B cell (primary cell): ENCODE measurements around the gene WRAP73. TPM values are rescaled to one million over a fixed set of nuclear protein-coding genes. Genes with fewer than 3 reads are reported as not detected.

Source experiments
- ATAC-seq: fragments of 200-7000 bp; cut with Tn5 transposase; one replicate; pipeline ENCODE4 v1.10.0; 2021; ENCODE audit warnings: low read depth, mild to moderate bottlenecking, moderate number of reproducible peaks, moderate library complexity
- CTCF ChIA-PET: fragments of 350-600 bp; sonication (Branson Sonifier 250); formaldehyde crosslinking; loops from one replicate; lab custom pipeline; 2021; ENCODE audit warnings: antibody characterized with exemption, inconsistent platforms; lab: Charles Lee
- POLR2A ChIA-PET: fragments of 350-600 bp; sonication (Branson Sonifier 250); formaldehyde crosslinking; loops from one replicate; lab custom pipeline; 2021; ENCODE audit warnings: antibody characterized with exemption; lab: Charles Lee
- DNase-seq: peaks from one replicate; pipeline ENCODE4 v3.0.0; 2013
- H2AFZ ChIP-seq: 2 replicates; pipeline ENCODE4 v1.6.1; 2012; ENCODE audit warnings: mild to moderate bottlenecking, low read depth, low read length; ENCODE audit not compliant: insufficient read depth, poor library complexity, severe bottlenecking
- H3K27ac ChIP-seq, 2 donors: 1 replicate in 1 of 2; 2 replicates in 1 of 2; pipeline ENCODE4 v1.5.1; 2012 to 2013; ENCODE audit warnings: low read length in 2 of 2, mild to moderate bottlenecking in 2 of 2, moderate library complexity in 1 of 2
- H3K27me3 ChIP-seq, 4 experiments: fragments of 200-600 bp in 1 of 4; sonication (generic) in 1 of 4; replicated peaks in 1 of 4; 1 replicate in 2 of 4; 2 replicates in 2 of 4; pipeline versions ENCODE4 v1.6.1 to v1.7.0; 2013 to 2016; ENCODE audit warnings: low read length in 3 of 4, mild to moderate bottlenecking in 2 of 4, mixed read lengths in 1 of 4, moderate library complexity in 1 of 4; ENCODE audit not compliant: insufficient read depth in 4 of 4, control insufficient read depth in 3 of 4; ENCODE audit errors: control extremely low read depth in 1 of 4
- H3K36me3 ChIP-seq, 2 experiments: replicated peaks in 1 of 2; 1 replicate in 1 of 2; 2 replicates in 1 of 2; pipeline versions ENCODE4 v1.6.1 to v1.7.1; 2013; ENCODE audit warnings: low read length in 1 of 2; ENCODE audit not compliant: insufficient read depth in 2 of 2, control insufficient read depth in 1 of 2; ENCODE audit errors: control extremely low read depth in 1 of 2, extremely low read depth in 1 of 2
- H3K4me1 ChIP-seq, 2 donors: fragments of 200-600 bp in 1 of 2; sonication (generic) in 1 of 2; 1 replicate in 1 of 2; 2 replicates in 1 of 2; pipeline versions ENCODE4 v1.5.1 to v1.6.1; 2013 to 2017; ENCODE audit warnings: low read length in 2 of 2; ENCODE audit not compliant: control insufficient read depth in 2 of 2, insufficient read depth in 2 of 2
- H3K4me2 ChIP-seq: replicated peaks from 2 replicates; pipeline ENCODE3; 2012; ENCODE audit warnings: mild to moderate bottlenecking, low read depth, low read length; ENCODE audit not compliant: poor library complexity, severe bottlenecking
- H3K4me3 ChIP-seq, 5 experiments: fragments of 200-600 bp in 1 of 5; sonication (generic) in 1 of 5; 1 replicate in 3 of 5; 2 replicates in 2 of 5; pipeline versions ENCODE4 v1.5.1 to v1.7.0; 2011 to 2016; ENCODE audit warnings: low read length in 4 of 5, mild to moderate bottlenecking in 4 of 5, low read depth in 2 of 5, control low read depth in 1 of 5, moderate library complexity in 1 of 5; ENCODE audit not compliant: insufficient read depth in 1 of 5; ENCODE audit errors: control extremely low read depth in 1 of 5, extremely low read depth in 1 of 5
- H3K79me2 ChIP-seq: fragments of 200-600 bp; sonication (generic); one replicate; pipeline ENCODE4 v1.6.0; 2016; ENCODE audit warnings: low read length; ENCODE audit not compliant: control insufficient read depth, insufficient read depth
- H3K9ac ChIP-seq: fragments of 200-600 bp; sonication (generic); 2 replicates; pipeline ENCODE4 v1.6.1; 2017; ENCODE audit warnings: mild to moderate bottlenecking, low read length, moderate library complexity
- H3K9me3 ChIP-seq, 3 donors: one replicate each; pipeline versions ENCODE4 v1.6.1 to v1.7.1; 2013; ENCODE audit warnings: low read length in 2 of 3; ENCODE audit not compliant: control insufficient read depth in 2 of 3, insufficient read depth in 1 of 3; ENCODE audit errors: control extremely low read depth in 1 of 3
- H4K20me1 ChIP-seq: 2 replicates; pipeline ENCODE4 v1.6.0; 2012; ENCODE audit warnings: mild to moderate bottlenecking, low read length; ENCODE audit not compliant: insufficient read depth, control insufficient read depth, poor library complexity, severe bottlenecking
- H3K27ac Mint-ChIP-seq: one replicate; pipeline ENCODE4 v1.8.0; 2021; ENCODE audit warnings: mixed read lengths
- H3K27me3 Mint-ChIP-seq: one replicate; pipeline ENCODE4 v1.8.0; 2021; ENCODE audit warnings: mixed read lengths
- H3K4me1 Mint-ChIP-seq: one replicate; pipeline ENCODE4 v1.8.0; 2021; ENCODE audit warnings: mixed read lengths
- H3K4me3 Mint-ChIP-seq: one replicate; pipeline ENCODE4 v1.8.0; 2021; ENCODE audit warnings: mixed read lengths
- H3K9me3 Mint-ChIP-seq: one replicate; pipeline ENCODE4 v1.8.0; 2022; ENCODE audit warnings: mixed read lengths; ENCODE audit not compliant: insufficient read depth
- EZH2 ChIP-seq: IDR thresholded peaks from 2 replicates; pipeline ENCODE4 v1.6.1; 2012; ENCODE audit warnings: borderline replicate concordance, low read depth, mild to moderate bottlenecking, moderate library complexity, low read length; ENCODE audit not compliant: insufficient read depth, poor library complexity, severe bottlenecking
- WGBS: methylation state at CpG from one replicate; pipeline ENCODE4 v1.1.5; 2013; ENCODE audit warnings: missing lambda C conversion rate; ENCODE audit not compliant: insufficient coverage; 5-methylcytosine and 5-hydroxymethylcytosine counted together
- intact Hi-C: fragments of 100-400 bp; cut with micrococcal nuclease; formaldehyde crosslinking; loops from one replicate; pipeline ENCODE4 v1.10.0; 2022
- polyA plus RNA-seq: library from polyadenylated mRNA; depleted of rRNA; stranded (reverse); fragments of >200 nt; gene quantifications from 2 replicates; pipeline ENCODE4 v1.2.3, GENCODE V29; 2012
- total RNA-seq, 2 donors: library from RNA; stranded (reverse); fragments of 120-200 nt in 1 of 2; gene quantifications; 1 replicate in 1 of 2; 2 replicates in 1 of 2; pipeline versions ENCODE4 v1.2.3 to v1.2.4, GENCODE V29; 2013 to 2022
- TF ChIP-seq, protein P1 (sequence below): fragments of 200-600 bp; IDR thresholded peaks from one replicate; pipeline ENCODE4 v1.8.0; 2022; ENCODE audit warnings: antibody characterized with exemption, mild to moderate bottlenecking

Gene WRAP73
- total and polyA plus RNA-seq, 2 donors (not counting 1 experiment from before 2014, with no cell fraction given), result 37.1 to 68.5 TPM

DNA sequence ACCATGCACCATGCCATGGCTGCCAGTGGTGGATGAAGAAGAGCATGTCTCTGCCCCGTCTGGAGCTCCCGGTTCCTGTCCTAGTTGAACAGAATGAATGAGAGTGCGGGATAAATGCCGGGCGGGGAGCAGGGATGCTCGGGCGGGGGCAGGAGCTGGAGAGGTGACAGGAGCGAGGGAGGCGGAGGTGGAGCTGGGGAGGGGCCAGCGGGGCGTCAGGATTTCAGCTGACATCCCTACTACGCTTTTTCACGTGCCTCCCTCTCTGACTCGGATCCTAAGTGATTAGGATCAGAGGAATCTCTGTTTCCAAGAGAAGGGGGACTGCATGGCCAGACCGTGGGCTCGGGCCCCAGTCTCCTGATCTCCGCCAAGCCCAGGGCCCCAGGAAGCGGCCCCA lies 49.7 kb upstream of the WRAP73 start:
- Histone ChIP-seq H3K9ac (no peak overlapping the region), H3K4me2 (no peak overlapping the region), H4K20me1 (no peaks in the 10 kb centered on the region), H3K27ac (no peak overlapping the region), H3K4me1 (peaks cover 12 to 22% of the 10 kb centered on the region in 2 donors), H3K36me3 (no peaks in the 10 kb centered on the region), H3K9me3 (peaks cover 0 to 6% (median 0%) of the 10 kb centered on the region in 3 donors), H2AFZ (no peak overlapping the region), H3K27me3 (peaks cover 0 to 3% (median 0%) of the 10 kb centered on the region in 4 experiments), H3K79me2 (no peaks in the 10 kb centered on the region), H3K4me3 (no peak overlapping the region)
- H3K4me1 Mint-ChIP-seq, result peaks cover 17% of the 10 kb centered on the region
- intact Hi-C loops, result no loop called here
- no peak for TF ChIP-seq EZH2
- TF ChIP-seq, protein P1, sequence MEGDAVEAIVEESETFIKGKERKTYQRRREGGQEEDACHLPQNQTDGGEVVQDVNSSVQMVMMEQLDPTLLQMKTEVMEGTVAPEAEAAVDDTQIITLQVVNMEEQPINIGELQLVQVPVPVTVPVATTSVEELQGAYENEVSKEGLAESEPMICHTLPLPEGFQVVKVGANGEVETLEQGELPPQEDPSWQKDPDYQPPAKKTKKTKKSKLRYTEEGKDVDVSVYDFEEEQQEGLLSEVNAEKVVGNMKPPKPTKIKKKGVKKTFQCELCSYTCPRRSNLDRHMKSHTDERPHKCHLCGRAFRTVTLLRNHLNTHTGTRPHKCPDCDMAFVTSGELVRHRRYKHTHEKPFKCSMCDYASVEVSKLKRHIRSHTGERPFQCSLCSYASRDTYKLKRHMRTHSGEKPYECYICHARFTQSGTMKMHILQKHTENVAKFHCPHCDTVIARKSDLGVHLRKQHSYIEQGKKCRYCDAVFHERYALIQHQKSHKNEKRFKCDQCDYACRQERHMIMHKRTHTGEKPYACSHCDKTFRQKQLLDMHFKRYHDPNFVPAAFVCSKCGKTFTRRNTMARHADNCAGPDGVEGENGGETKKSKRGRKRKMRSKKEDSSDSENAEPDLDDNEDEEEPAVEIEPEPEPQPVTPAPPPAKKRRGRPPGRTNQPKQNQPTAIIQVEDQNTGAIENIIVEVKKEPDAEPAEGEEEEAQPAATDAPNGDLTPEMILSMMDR, result no peak
- no peaks in the 10 kb centered on the region for H3K9me3 Mint-ChIP-seq
- ChIA-PET POLR2A (no interaction called here), CTCF (interaction anchor here (0.8 kb wide), 1 partner anchor 25 kb away, joined by 3 read pairs; no protein-coding TSS in a partner anchor)
- H3K27me3 Mint-ChIP-seq, result peaks cover 9% of the 10 kb centered on the region
- no peak overlapping the region for H3K27ac Mint-ChIP-seq
- no peak for ATAC-seq
- no peak overlapping the region for H3K4me3 Mint-ChIP-seq
- DNase-seq, result no peak
- 76% methylated on average over 18 of the region's 18 CpGs for WGBS

DNA sequence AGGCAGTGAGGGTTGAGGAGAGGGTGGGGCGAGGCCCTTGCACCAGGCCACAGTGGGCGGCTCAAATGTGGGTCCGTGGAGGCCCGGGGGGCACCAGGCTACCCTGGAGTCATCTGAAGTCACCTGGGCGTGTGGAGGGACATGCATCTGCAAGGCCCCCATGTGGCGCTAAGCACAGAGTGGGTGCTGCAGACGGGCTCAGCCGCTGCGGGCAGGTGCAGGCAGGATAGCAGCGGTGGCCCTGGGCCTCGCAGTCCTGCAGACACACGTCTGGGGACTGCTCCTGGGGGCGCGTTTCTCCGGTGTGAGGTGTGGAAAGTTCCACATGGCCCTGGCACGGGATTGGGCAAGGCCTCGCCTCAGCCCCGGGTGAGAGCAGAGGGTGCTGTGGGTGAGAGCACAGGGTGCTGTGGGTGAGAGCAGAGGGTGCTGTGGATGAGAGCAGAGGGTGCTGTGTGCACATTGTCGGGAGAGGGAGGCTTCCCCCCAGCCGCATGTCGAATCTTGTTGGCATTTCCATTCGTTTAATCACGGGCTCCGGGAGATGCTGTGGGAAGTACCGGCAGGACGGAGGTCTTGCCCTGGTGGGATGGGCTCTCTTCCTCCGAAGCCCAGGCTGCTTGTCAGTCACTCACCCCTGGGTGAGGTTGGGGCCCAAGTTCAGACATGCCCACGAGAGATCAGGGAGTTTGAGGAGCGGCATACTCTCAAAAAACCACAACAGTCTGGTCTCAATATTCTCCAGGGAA lies 48.9 kb upstream of the WRAP73 start:
- Mint-ChIP-seq H3K9me3 (no peaks in the 10 kb centered on the region), H3K4me1 (peaks cover 13% of the 10 kb centered on the region), H3K27me3 (peaks cover 7% of the 10 kb centered on the region), H3K27ac (no peak overlapping the region), H3K4me3 (no peak overlapping the region)
- Histone ChIP-seq H3K27ac (no peak overlapping the region), H4K20me1 (no peaks in the 10 kb centered on the region), H3K4me1 (peaks cover 5 to 16% of the 10 kb centered on the region in 2 donors), H3K9me3 (peaks cover 0 to 6% (median 0%) of the 10 kb centered on the region in 3 donors), H2AFZ (no peak overlapping the region), H3K79me2 (no peaks in the 10 kb centered on the region), H3K36me3 (no peaks in the 10 kb centered on the region), H3K4me3 (no peak overlapping the region), H3K27me3 (peaks cover 0 to 3% (median 0%) of the 10 kb centered on the region in 4 experiments), H3K4me2 (no peak overlapping the region), H3K9ac (no peak overlapping the region)
- intact Hi-C loops, result no loop called here
- CTCF ChIA-PET, result interaction anchor here (0.8 kb wide), 1 partner anchor 26 kb away, joined by 3 read pairs; no protein-coding TSS in a partner anchor
- POLR2A ChIA-PET, result no interaction called here
- 94% methylated on average over 27 of the region's 29 CpGs for WGBS
- TF ChIP-seq EZH2, result no peak
- TF ChIP-seq, protein P1, result no peak
- DNase-seq (no peak), ATAC-seq (no peak)
